Renal cortex interstitium (tissue), 11 donors: Measurements from ENCODE around the gene HEPACAM2. TPM values are rescaled to one million over a fixed set of nuclear protein-coding genes. Genes with fewer than 3 reads are reported as not detected.

ENCODE experiments used
- DNase-seq, 11 donors: peaks; one replicate each; pipeline ENCODE4 v3.0.0-alpha.2; 2013; ENCODE audit warnings: low read depth in 9 of 11, low spot score in 4 of 11; ENCODE audit errors: extremely low read depth in 1 of 11
- polyA plus RNA-seq, 3 donors: library from polyadenylated mRNA; unstranded; fragments of 120-200 nt; gene quantifications; one replicate each; pipeline ENCODE4 v1.2.1, GENCODE V29; 2013; ENCODE audit not compliant: insufficient read length in 3 of 3

The HEPACAM2 gene
- polyA plus RNA-seq, 3 donors = 4.2 to 5.5 (median 4.2) TPM

DNA sequence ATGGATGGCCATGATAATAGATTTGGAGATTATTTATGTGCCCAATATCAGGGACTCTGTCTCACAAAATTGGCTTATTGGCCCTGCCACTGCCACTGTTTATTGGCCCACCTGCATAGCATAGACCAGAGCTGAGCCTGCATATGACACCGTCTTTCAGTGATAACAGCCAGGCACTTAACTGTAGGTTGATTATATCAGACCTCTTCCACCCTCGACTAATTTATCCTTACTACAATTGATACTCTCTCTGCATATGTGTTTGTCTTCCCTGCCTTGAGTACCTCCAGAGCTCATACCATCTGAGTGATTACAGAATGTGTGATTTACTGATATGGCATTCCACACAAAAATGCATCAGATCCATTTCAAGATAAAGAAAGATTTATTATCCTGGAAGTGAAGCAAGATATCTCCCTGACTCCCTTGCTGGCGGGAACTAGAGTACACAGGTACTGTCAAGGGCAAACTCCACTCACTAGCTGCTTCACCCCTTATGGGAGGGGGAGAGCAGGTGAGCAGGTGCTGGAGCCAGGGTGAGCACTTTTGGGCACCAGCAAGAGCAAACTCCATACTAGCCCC is 65.0 kb downstream of the HEPACAM2 start:
- no peak for DNase-seq

- no peak for DNase-seq
Measured at GRCh38 chr7:93160410-93160809, 65.9 kb downstream of the HEPACAM2 start.

- DNase-seq = no peak
Measured at GRCh38 chr7:93159490-93159889, 66.8 kb downstream of the HEPACAM2 start.

GRCh38 chr7:93156884-93157283 is 69.4 kb downstream of the HEPACAM2 start:
- no peak for DNase-seq

- no peak for DNase-seq
Measured at GRCh38 chr7:93150200-93150835, 76.0 kb downstream of the HEPACAM2 start.

GRCh38 chr7:93148727-93149126 is 77.5 kb downstream of the HEPACAM2 start:
- no peak for DNase-seq

- no peak for DNase-seq
Measured at GRCh38 chr7:93148144-93148543, 78.1 kb downstream of the HEPACAM2 start, which contains the start of gene SAMD9L. Gene SAMD9L (minus strand): TSS chr7:93148385. CDS start chr7:93135971, 12,414 bp downstream.

DNA sequence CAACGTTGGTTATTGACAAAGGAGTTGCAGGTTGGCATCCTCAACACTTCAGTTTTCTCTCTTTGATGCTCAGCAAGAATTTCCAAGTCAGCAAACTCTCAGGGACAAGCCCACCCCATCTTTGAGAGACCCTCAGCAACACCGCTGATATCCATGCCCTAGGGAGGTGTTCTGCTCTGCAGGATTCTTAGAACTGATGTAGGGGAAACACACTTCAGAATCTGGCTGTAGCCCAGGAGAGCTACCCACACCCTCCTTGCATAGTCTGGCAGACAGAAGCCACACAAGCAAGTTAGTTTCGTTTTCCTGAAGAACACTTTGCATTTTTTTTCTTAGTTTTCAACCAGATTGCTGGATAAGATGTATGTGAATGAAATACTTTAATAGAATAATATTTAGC is 78.9 kb downstream of the HEPACAM2 start:
- DNase-seq = peak in 2 of 11 donors; percentile 3 to 5

DNA sequence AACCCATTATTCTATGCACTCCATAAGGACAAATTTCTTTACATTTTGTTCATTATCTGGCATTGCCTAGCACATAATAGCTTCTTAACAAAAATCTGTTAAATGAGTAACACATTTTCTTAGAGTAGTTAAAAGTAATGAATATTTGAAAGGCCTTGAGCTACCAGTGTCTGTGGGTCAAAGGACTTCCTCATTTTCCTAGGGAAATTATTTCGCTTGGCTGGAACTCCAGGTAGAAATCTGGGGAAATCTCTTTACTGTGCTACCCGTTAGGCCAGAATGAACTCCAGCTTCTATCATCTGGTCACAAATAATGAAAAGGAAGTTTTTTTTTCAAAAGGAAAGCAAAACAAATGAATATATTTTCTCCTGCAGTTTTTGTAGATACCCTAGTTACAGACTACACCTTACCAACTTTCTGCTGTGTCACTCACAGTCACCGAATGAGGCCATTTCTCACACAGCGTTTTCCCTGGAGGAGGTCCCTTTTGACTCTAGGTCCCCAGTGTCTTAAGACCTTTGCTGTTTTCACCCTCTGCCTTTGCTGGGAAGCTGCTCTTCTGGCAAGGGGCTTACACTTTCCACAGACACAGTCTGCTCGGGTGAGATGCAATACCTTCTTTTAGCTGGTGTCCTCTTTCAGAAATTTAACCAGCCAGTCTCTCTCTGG is 79.7 kb downstream of the HEPACAM2 start:
- no peak for DNase-seq

GRCh38 chr7:93146036-93146435 is 80.2 kb downstream of the HEPACAM2 start:
- DNase-seq = no peak

DNA sequence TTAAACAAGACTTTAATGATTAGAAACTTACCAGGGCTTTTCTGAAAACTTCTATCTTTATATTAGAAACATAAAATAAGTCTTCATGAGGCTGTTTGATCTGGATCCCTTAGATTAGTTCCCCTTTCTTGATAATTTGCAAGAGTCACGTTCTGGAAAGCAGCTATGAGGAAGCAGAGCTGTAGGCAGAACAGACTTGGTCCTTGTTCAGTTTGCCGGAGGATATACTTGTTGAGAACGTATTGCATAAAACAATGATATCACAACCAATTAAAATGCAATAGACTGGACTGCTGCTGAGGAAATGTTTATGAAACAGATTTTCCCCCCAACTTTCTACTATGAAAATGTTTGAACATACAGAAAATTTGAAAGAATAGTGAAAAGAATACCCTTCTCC is 80.9 kb downstream of the HEPACAM2 start:
- no peak for DNase-seq

GRCh38 chr7:93142127-93142526 is 84.1 kb downstream of the HEPACAM2 start:
- DNase-seq = no peak

- no peak for DNase-seq
Measured at GRCh38 chr7:93140582-93141191, 85.6 kb downstream of the HEPACAM2 start.

GRCh38 chr7:93138576-93138975 is 87.7 kb downstream of the HEPACAM2 start:
- no peak for DNase-seq

Other genes with a start within 250 kb of the HEPACAM2 start
- 1 to 10 TPM; 4.7 to 6.4 (median 5.2) TPM for gene SAMD9, start 108.5 kb downstream of the HEPACAM2 start, polyA plus RNA-seq
- gene SAMD9L, start 78.1 kb downstream of the HEPACAM2 start, polyA plus RNA-seq = 1 to 10 TPM; 1.8 to 4.4 (median 3.5) TPM
- gene VPS50, start 5.9 kb upstream of the HEPACAM2 start, polyA plus RNA-seq = 10 to 100 TPM; 27.2 to 32.6 (median 31.1) TPM